NCI-H128 (cell line): ENCODE data around the gene SPRY4.
"Not testable (repeated sequence)": the region's sequence is repeated elsewhere in the genome, so short reads cannot be mapped to it uniquely, and the experiment has no call there.

Source experiments
- DNase-seq: peaks from one replicate; lab custom pipeline; 2025; ENCODE audit not compliant: unreplicated experiment; lab: John Stamatoyannopoulos, UW

The SPRY4 gene

DNA sequence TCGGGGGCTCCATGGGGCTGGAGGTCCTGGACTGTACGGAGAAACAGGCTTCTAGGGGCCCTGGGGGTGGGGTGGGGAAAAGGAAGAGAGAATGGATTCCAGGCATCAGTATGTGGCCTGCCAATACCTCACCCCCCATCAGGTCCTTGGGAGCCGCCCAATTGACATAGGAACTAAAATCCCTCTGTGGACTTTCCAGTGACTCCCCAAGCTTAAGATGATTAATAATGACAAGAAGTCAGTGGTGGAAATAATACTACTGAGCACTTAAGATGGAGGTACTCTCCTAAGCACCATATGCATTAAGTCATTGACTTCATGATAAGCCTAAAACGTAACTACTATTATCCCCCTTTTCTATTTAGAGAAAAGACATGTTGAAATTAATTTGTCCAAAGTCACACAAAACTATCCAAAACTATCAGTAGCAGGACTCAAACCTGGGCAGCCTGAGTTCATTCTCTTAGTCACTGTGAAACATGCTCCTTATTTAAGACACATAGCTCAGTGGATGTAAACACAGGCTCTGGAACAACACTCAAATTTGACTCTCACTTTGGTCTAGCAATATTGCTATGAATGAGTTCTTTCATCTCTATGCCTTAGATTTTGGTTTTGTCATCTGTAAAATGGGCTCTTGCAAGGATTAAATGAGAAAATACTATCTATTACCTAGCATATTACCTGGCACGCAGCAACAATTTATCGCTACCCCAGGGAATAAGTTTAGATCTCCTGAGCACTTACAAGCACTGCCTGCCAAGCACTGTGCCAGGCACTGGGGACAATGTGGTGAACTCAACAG lies 9.5 kb downstream of the SPRY4 start:
- DNase-seq: no peak

DNA sequence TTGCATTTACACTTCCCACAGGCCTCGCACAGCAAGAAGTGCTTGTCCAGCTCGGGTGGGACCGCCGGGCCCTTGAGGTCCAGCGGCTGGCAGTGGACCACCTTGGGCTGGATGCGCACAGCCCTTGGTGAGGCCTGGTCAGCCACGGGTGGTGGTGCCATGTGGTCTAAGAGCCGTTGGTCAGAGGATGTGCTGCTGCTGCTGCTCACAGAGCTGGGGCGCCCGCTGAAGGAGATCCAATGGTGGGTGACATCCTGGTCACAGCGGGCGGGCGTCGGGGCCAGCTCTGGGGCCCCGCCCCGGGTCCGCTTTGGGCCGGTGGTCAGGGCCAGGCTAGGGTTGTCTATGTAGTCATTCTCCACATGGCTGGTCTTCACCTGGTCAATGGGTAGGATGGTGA lies 10.2 kb downstream of the SPRY4 start:
- no peak for DNase-seq

DNA sequence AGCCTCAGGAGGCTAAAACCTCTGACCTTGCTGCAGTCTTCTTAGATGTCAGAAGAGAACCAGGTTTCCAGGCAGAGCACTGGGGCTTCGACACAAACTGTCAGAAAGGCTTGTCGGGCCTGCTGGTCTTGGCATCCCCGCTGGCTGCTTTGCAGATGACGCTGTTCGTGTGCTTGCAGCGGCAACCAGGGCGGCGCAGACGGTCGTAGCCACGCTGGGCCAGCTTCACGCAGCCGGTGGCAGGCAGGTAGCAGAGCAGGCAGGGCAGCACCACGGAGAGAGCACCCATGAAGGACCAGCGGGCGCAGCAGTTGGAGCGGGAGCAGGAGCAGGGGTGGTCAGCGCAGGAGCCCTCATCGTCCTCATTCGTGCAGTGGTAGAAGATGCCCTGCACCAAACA lies 10.7 kb downstream of the SPRY4 start:
- DNase-seq: no peak

DNA sequence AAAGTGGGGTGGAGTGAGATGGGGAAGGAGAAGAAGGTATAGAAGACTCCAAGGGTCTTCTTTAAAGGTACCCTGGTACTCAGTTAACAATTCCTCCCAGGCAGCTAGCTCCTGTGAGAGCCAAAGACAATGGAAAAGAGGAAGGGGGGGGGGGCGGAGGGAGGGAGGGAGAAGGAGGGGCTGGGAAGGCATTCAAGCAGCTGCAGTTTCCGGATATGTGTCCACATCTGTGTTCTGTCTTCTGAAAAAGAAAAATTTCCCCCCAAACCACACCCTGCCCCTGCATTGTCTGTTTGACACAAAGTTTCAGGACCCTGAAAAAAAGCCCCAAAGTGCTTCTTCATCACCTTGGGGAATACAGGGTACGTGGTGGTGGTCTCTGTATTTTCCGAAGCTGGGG lies 11.1 kb downstream of the SPRY4 start:
- DNase-seq: no peak

DNA sequence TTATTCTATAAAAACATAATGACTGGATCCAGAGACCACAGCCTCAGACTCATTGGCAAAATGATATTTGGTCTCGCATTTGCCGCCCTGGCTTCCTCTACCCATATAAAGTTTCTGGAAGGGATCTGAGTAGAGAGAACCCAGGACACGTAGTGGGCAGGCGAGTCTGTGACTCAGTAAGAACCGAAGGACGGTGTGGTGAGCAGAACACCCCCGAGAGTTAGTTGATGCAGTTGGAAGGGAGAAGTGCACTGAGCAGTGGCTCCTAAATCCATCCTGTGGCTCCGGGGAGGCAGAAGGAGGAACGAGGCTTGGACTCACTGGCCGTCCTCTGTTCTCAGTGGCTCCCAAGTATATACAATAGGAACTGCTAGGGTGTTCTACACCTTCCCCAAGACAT lies 11.5 kb downstream of the SPRY4 start:
- DNase-seq: no peak

DNA sequence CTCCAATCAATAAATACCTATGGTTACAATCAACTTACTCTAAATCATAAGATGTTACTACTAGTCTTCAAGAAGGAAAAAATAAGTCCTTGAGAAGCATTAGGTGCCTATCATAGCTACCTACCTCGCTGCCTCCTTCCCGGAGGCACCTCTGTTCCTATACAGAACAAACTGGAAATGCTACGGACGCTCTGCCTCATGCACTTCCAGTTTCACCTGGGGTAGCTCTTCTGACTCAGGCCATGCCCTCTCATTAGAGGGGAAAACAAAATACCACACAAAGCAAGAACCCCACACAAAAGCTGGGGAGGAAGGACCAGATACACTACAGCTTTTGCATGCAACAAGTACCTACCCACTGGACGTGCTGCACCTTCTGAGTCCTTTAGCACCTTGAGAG lies 12.4 kb downstream of the SPRY4 start:
- no peak for DNase-seq

DNA sequence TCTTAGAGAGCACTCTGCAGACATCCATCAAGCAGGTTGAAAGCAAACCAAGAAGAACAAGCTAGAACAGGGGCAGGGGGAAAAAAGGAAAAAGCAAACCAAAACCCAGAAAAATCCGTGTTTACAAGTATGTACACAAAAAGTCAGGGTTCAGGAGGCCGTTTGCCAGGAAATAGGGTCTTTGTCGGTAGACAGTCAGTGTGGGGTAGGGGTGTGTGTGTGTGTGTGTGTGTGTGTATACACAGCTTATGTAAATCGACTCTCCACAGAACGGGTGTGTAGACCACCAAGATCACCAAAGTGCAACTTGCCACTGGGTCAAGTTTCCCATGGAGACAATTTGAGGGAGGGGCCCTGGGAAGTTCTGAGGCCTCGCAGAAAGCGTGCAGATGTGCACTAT lies 13.1 kb downstream of the SPRY4 start:
- no peak for DNase-seq

DNA sequence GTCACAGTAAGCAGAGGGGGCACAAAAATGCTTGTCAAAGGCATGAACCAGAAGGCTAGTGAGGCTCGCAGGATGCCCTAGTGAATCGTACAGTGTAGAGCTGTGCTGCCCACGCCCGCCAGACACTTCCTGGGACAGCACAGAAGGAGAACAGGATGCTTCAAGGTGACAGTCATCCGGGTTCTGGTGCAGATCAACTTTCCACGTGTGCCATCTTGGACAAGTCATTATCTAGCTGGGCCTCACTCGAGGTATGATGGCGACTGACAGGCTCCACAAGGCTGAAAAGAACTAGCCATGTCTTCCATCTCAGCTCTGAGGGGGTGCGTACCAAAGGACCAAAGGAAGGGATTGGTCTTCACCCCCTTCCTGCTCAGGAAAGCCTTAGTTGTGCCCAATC lies 14.0 kb downstream of the SPRY4 start:
- DNase-seq: no peak

DNA sequence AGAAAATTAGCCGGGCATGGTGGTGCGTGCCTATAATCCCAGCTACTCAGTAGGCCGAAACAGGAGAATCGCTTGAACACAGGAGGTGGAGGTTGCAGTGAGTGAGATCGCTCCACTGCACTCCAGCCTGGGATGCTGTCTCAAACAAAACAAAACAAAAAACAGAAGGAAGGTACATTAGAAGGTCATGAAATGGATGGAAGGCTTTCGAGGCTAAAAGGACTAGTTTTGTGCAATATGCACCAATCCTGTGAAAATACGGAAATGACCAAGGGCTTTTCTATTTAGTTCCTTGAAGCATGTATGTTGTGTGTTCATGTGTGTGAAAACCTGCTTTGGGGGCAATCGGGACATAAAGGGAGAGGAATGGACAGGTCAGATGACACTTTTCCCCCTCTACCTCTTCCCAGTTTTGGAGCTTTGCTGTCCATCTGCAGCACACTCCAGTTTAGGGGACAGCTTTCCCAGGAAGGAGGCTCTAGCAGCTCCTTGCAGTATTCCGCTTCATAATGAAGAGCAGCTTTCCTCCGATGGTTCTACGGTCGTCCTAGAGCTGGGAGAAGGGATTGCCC lies 15.0 kb downstream of the SPRY4 start:
- DNase-seq: no peak

DNA sequence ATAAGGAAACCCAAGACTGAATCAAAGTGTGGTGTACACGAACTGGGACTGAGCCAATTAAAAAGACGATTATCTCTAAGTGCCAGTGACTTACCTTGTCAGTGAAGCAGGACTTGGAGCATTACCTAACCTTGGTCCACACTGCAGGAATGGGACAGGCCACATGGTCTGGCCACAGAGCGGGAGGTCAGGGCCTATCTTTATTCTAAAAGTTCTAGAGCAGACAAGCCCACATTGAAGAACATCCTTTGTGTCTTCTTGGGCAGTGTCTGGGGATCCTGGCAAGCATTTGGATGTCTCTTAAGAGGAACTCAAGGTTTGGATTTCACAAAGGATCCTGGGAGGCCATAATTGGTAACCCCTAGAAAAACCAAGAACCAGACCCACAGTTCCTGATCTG lies 16.5 kb downstream of the SPRY4 start:
- DNase-seq: no peak

DNA sequence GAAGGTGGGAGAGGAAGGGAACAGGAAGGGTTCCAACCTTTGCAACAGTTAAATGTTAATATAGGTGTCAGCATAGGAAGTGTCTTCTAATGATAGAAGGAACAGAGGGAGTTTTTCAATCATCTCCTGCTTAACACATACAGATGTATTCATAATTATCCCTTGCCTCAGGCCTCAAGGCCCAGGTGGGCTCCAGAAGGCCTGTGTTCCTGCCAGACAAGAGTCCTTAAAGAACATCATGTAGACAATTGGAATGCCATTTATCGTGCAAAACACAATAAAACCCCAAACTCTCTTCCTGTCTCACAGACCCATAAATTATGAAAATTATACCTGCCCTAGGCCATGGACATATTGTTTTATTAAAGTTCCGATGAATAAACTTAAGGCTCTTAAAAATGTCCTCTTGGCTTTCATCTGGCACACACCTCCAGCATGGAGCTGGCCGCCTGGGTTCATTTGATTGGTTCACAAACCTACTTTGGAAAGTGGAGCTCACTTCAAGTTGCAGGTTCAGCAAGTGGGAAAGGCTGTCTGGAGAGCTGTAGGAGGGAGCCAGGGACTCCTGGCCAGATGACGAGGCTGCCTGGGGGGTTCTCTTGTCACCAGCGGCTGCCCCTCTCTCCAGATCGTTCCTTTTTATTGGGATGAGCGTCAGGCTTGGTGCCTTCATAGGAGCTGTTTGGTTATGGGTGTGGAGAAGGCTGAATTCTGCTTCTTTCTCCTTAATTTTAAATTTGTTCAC lies 17.5 kb downstream of the SPRY4 start:
- DNase-seq: no peak

DNA sequence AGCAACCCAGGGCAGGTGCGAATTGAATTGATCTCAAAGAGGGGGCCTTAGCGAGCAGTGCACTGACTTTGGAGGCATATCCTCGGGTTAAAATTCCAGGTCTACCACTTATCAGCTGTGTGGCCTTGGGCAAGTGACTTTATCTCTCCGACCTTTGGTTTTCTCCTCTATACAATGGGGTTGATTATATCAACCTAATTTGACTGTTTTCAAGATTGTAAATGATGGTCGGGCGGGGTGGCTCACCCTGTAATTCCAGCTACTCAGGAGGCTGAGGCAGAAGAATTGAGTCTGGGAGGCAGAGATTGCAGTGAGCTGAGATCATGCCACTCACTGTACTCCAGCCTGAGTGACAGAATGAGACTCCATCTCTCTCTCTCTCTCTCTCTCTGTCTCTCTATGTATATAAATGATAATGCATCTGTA lies 18.7 kb downstream of the SPRY4 start:
- DNase-seq: no peak

DNA sequence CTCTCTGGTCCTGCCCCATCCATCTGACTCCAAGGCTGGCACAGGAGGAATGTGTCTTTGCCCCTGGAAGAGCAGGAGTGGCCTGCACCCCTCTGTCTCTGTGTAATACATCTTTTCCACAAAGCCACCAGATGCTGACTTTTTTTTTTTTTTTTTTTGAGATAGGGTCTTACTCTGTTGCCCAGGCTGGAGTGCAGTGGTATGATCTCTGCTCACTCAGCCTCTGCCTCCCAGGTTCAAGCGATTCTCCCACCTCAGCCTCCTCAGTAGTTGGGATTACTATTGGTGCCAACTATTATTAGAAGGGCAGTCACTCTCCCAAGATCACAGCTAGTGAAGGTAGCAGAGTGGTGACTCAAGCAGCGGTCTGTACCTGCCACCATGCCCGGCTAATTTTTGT lies 19.6 kb downstream of the SPRY4 start:
- no peak for DNase-seq

DNA sequence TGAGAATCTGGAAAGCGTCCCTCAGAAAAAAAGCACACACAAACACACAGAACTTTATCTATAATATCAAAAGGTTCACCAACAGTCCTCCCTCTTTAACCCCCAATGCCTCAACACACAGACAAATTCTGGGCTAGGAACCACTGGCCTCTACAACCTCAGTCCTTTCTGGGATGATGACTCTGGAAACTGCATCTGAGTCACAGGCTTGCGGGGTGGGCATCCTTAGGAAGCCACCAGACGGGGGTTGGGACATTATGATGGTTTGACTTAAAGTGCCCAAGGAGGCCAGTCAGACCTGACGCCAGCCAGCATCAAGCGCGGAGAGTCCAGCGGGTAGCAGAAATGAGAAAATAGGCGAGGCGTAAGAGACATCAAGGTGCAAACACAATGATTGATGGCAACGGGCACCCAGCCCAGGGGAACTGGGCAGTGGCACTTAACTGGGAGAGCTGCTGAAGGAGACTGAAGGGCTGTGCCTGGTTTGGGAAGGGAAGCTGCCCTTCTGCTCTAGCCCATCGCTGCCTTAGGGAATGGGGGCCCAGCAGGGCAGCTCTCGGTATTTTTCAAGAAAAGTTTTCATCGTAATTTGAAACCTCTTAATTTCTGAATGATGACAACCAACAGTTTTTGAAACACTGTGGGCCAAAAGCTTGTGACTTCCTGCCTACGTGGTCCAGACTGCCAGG lies 20.7 kb downstream of the SPRY4 start:
- no peak for DNase-seq

DNA sequence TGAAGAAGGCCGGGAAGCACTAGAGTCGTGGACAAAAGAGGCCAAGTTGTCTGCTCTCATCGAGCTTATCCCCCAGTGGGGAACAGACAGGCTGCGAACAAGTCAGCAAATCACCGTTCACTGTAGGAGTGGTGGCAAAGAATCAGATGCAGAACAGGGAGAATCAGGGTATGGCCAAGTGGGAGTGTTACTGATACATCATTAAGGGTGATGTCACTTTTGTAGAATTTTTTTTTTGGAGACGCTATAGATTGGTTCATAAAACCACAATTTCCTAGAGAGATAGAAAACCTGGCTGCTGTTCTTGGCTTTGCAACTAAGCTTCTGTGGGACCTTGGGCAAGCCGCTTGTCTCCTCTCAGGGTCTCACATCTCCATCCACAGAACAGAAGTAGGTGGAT lies 21.3 kb downstream of the SPRY4 start:
- no peak for DNase-seq

DNA sequence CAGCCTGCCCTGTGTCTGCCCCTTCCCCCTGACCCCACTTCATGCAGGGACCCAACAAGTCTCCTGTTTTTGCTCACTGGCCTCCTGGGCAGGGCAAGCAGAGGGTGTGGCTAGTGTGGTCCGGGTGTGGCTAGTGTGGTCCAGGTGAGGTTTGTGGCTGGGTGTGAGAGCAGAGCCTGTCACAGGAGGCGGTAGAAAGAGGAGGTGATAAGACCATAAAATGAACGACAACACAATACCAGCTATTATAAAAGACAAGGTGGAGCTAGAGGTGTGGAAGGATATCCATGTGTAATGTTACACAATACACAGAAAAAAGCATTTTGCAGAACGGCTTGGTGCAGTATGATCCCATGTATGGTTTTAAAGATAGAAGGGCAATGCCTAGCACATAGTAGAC lies 23.3 kb downstream of the SPRY4 start:
- DNase-seq: no peak

DNA sequence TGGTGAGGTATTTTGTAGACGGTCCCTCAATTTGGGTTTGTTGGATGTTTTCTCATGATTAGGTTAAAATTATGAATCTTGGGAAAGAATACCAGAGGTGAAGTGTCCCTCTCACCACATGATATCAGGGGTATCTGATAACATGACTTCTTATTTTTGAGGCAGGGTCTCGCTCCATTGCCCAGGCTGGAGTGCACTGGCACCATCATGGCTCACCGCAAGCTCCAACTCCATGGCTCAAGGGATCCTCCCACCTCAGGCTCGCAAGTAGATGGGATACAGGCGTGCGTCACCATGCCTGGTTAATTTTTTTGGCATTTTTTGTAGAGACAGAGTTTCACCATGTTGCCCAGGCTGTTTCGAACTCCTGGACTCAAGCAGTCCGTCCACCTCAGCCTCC lies 24.1 kb downstream of the SPRY4 start:
- DNase-seq: no peak

DNA sequence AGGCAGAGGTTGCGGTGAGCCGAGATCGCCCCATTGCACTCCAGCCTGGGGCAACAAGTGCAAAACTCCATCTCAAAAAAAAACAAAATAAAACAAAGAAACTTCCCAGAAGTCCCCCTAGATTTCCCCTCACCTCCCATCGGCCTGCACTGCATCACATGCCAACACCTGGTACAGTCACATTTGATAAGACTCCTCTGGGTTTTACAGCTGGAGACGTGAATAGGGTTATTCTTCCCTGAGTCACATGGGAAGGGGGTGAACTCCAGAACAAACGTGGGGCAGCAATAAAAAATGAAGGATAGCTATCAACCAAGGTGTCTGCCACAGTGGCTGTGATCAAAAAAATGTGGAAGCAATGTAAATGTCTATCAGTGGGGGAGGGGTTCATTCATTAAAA lies 26.0 kb downstream of the SPRY4 start:
- DNase-seq: no peak

DNA sequence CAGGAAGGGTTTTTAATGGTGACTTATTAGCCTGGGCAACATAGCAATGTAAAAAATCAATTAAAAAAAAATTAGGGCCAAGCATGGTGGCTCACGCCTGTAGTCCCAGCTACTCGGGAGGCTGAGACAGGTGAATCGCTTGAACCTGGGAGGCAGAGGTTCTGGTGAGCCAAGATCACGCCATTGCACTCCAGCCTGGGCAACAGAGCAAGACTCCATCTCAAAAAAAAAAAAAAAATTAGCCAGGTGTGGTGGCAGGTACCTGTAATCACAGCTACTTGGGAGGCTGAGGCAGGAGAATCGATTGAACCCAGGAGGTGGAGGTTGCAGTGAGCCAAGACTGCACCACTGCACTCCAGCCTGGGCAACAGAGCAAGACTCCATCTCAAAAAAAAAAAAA lies 27.0 kb downstream of the SPRY4 start:
- not testable (repeated sequence) for DNase-seq

DNA sequence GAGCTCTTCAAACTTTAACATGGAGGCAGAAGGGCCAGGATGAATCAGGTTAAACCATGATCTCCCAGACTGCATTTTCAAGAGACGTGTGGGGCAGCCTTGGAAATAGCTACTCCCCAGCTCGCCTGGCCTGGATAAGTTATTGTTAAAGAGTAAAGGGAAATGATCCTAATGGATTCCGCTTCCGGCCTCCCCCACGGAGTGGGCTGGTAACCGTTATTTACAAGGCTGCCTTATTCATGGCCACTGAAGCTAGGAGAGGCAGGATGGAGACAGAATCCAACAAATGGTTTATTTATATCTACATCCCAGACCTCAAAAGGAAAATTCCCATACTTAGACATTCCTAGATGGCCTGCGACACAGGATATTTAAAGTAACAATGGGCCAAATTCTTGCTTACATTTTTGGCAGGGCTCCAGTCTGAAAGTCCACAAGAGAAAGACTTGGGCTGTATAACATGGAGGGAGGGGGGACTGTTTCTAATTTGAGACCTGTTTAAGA lies 27.9 kb downstream of the SPRY4 start:
- no peak for DNase-seq
